Fibroblast of lung (primary cell): ENCODE measurements around the gene CANX. TPM values are rescaled to one million over a fixed set of nuclear protein-coding genes. Genes with fewer than 3 reads are reported as not detected.

Experiments used
- DNase-seq, 2 donors: peaks; one replicate each; pipeline versions ENCODE4 v3.0.0 to v3.0.0-alpha.2; 2010; ENCODE audit warnings: low read depth in 2 of 2
- H2AFZ ChIP-seq: 2 replicates; pipeline ENCODE4 v1.5.1; 2012; ENCODE audit warnings: low read length, control low read depth, inconsistent platforms
- H3K27ac ChIP-seq: 2 replicates; pipeline ENCODE4 v1.5.1; 2011; ENCODE audit warnings: low read length, control low read depth; ENCODE audit not compliant: insufficient read depth
- H3K27me3 ChIP-seq: 2 replicates; pipeline ENCODE4 v1.5.1; 2011; ENCODE audit warnings: mild to moderate bottlenecking, low read length; ENCODE audit not compliant: control insufficient read depth, insufficient read depth
- H3K36me3 ChIP-seq: 2 replicates; pipeline ENCODE4 v1.5.1; 2011; ENCODE audit warnings: low read length; ENCODE audit not compliant: control insufficient read depth, insufficient read depth
- H3K4me1 ChIP-seq: 2 replicates; pipeline ENCODE4 v1.5.1; 2011; ENCODE audit warnings: low read length; ENCODE audit not compliant: control insufficient read depth, insufficient read depth; ENCODE audit errors: extremely low read depth
- H3K4me2 ChIP-seq: 2 replicates; pipeline ENCODE4 v1.5.1; 2011; ENCODE audit warnings: low read length, control low read depth; ENCODE audit not compliant: insufficient read depth; ENCODE audit errors: extremely low read depth
- H3K4me3 ChIP-seq, 4 experiments: fragments of 200-600 bp in 1 of 4; sonication (generic) in 1 of 4; replicated peaks in 1 of 4; 2 replicates each; pipeline ENCODE4 v1.5.1; 2011 to 2016; ENCODE audit warnings: low read length in 4 of 4, low read depth in 3 of 4, mild to moderate bottlenecking in 3 of 4, control low read depth in 2 of 4, inconsistent platforms in 1 of 4, mixed read lengths in 1 of 4; ENCODE audit not compliant: insufficient read depth in 1 of 4; ENCODE audit errors: control extremely low read depth in 1 of 4
- H3K79me2 ChIP-seq: 2 replicates; pipeline ENCODE4 v1.5.1; 2012; ENCODE audit warnings: mild to moderate bottlenecking, low read length, inconsistent platforms; ENCODE audit not compliant: control insufficient read depth, insufficient read depth
- H3K9ac ChIP-seq: 2 replicates; pipeline ENCODE4 v1.5.1; 2011; ENCODE audit warnings: mild to moderate bottlenecking, low read length, control low read depth; ENCODE audit not compliant: insufficient read depth
- H3K9me3 ChIP-seq: 2 replicates; pipeline ENCODE4 v1.5.1; 2012; ENCODE audit warnings: low read depth, low read length; ENCODE audit not compliant: control insufficient read depth, insufficient read depth
- H4K20me1 ChIP-seq: 2 replicates; pipeline ENCODE4 v1.5.1; 2011; ENCODE audit warnings: low read length; ENCODE audit not compliant: control insufficient read depth, insufficient read depth; ENCODE audit errors: extremely low read depth
- EZH2 ChIP-seq: IDR thresholded peaks from 2 replicates; pipeline ENCODE4 v1.5.1; 2012; ENCODE audit warnings: low read length, control low read depth, mild to moderate bottlenecking; ENCODE audit errors: missing control alignments
- polyA plus RNA-seq, 2 donors: library from polyadenylated mRNA; depleted of rRNA in 1 of 2; stranded (reverse) in 1 of 2; unstranded in 1 of 2; fragments of >200 nt; gene quantifications; 2 replicates each; pipeline ENCODE4 v1.2.1, GENCODE V29; 2011 to 2012; ENCODE audit warnings: missing spikeins in 1 of 2
- total RNA-seq: library from RNA; depleted of rRNA; stranded (reverse); fragments of >200 nt; gene quantifications from 2 replicates; pipeline ENCODE4 v1.2.1, GENCODE V29; 2014
- TF ChIP-seq, protein P1 (sequence below), 2 donors: IDR thresholded peaks in 1 of 2; conservative IDR thresholded peaks in 1 of 2; 1 replicate in 1 of 2; 2 replicates in 1 of 2; pipeline ENCODE4 v1.5.1; 2011 to 2012; ENCODE audit warnings: low read length in 2 of 2, control low read depth in 1 of 2, inconsistent platforms in 1 of 2, low read depth in 1 of 2, mild to moderate bottlenecking in 1 of 2

CANX gene
- total and polyA plus RNA-seq, 2 donors (not counting 1 experiment from before 2014, with no cell fraction given) = 589 to 722 TPM

DNA sequence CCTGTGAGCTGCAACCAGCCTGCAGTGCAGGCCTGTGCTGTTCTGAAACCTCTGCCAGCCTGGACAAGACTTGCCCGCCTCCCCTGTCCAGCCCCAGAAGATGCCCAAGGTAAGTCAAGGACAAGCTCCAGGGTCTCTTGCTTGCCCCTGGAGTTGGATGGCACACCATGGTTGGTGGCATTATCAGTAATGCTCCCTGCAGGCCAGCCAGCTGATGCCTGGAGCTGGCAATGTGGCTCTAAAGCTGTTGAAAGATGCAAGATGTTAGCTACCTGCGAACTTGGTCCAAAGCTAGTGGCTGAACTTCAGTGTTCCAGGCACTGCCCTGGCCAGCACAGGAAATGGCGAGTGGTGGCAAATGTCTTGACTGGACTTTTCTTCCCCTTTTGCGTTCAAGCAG, 81.1 kb downstream of the CANX start:
- Histone ChIP-seq H3K4me1 (no peaks in the 10 kb centered on the region), H2AFZ (no peak overlapping the region), H3K4me3 (no peak overlapping the region), H3K27me3 (no peaks in the 10 kb centered on the region), H3K9ac (no peak overlapping the region), H4K20me1 (no peaks in the 10 kb centered on the region), H3K79me2 (no peaks in the 10 kb centered on the region), H3K27ac (no peak overlapping the region), H3K4me2 (no peak overlapping the region), H3K9me3 (no peaks in the 10 kb centered on the region), H3K36me3 (peaks cover 5% of the 10 kb centered on the region)
- TF ChIP-seq, protein P1, sequence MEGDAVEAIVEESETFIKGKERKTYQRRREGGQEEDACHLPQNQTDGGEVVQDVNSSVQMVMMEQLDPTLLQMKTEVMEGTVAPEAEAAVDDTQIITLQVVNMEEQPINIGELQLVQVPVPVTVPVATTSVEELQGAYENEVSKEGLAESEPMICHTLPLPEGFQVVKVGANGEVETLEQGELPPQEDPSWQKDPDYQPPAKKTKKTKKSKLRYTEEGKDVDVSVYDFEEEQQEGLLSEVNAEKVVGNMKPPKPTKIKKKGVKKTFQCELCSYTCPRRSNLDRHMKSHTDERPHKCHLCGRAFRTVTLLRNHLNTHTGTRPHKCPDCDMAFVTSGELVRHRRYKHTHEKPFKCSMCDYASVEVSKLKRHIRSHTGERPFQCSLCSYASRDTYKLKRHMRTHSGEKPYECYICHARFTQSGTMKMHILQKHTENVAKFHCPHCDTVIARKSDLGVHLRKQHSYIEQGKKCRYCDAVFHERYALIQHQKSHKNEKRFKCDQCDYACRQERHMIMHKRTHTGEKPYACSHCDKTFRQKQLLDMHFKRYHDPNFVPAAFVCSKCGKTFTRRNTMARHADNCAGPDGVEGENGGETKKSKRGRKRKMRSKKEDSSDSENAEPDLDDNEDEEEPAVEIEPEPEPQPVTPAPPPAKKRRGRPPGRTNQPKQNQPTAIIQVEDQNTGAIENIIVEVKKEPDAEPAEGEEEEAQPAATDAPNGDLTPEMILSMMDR (conservative IDR thresholded peaks at IDR 0.05 in 1 of 2, IDR thresholded peaks at IDR 0.05 in 1 of 2; ENCODE audit: low read depth in 1 of 2, low read length in 2 of 2) = no peak
- no peak for TF ChIP-seq EZH2
- no peak for DNase-seq

DNA sequence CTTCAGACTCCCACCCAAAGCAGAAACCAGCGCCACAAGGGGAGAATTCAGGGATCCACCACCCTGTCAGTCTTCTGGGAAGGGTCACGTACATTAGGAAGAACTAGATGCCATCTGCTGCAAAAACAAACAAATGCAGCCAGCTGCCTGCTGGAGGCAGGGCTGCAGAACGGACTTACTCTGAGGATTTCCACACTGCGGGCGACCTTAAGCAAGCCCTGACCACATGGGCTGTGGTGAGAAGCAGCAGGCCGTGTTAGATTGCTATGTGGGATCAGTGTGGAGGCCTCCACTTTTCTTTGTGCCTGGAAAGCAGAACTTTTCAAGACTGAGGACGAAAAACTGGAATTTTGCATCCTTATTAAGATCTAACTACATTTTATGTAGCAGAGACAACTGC, 81.6 kb downstream of the CANX start:
- Histone ChIP-seq H3K27me3 (no peaks in the 10 kb centered on the region), H3K4me1 (no peaks in the 10 kb centered on the region), H3K9ac (no peak overlapping the region), H4K20me1 (no peaks in the 10 kb centered on the region), H3K79me2 (no peaks in the 10 kb centered on the region), H3K27ac (no peak overlapping the region), H3K4me2 (no peak overlapping the region), H2AFZ (no peak overlapping the region), H3K4me3 (no peak overlapping the region), H3K36me3 (peaks cover 5% of the 10 kb centered on the region), H3K9me3 (no peaks in the 10 kb centered on the region)
- peak in 1 of 2 donors; percentile 27 for DNase-seq
- TF ChIP-seq, protein P1 (conservative IDR thresholded peaks at IDR 0.05 in 1 of 2, IDR thresholded peaks at IDR 0.05 in 1 of 2; ENCODE audit: low read depth in 1 of 2, low read length in 2 of 2) = no peak
- no peak for TF ChIP-seq EZH2

Other genes with a start within 250 kb of the CANX start
- 77.8 and 78.3 TPM in 2 replicates for gene RUFY1, start 148.4 kb upstream of the CANX start, total RNA-seq
- 32.2 and 32.8 TPM in 2 replicates for gene RUFY1, start 148.4 kb upstream of the CANX start, polyA plus RNA-seq
- gene HNRNPH1, start 75.3 kb upstream of the CANX start, total RNA-seq = 630 and 689 TPM in 2 replicates
- 214 and 285 TPM in 2 replicates for gene HNRNPH1, start 75.3 kb upstream of the CANX start, polyA plus RNA-seq
- not detected in 2 replicates for gene CBY3, start 17.9 kb upstream of the CANX start, total RNA-seq
- not detected in 2 replicates for gene CBY3, start 17.9 kb upstream of the CANX start, polyA plus RNA-seq
- 5.1 and 6.4 TPM in 2 replicates for gene MAML1, start 33.9 kb downstream of the CANX start, total RNA-seq
- 7.3 and 7.5 TPM in 2 replicates for gene MAML1, start 33.9 kb downstream of the CANX start, polyA plus RNA-seq
- gene LTC4S, start 95.0 kb downstream of the CANX start, total RNA-seq = 0.83 and 4.1 TPM in 2 replicates
- gene LTC4S, start 95.0 kb downstream of the CANX start, polyA plus RNA-seq = 0.32 and 0.78 TPM in 2 replicates
- gene MGAT4B, start 107.9 kb downstream of the CANX start, total RNA-seq = 116 and 157 TPM in 2 replicates
- 172 and 175 TPM in 2 replicates for gene MGAT4B, start 107.9 kb downstream of the CANX start, polyA plus RNA-seq
- 1,096 and 1,894 TPM in 2 replicates for gene SQSTM1, start 121.9 kb downstream of the CANX start, total RNA-seq
- 212 and 310 TPM in 2 replicates for gene SQSTM1, start 121.9 kb downstream of the CANX start, polyA plus RNA-seq
- gene MRNIP, start 159.8 kb downstream of the CANX start, total RNA-seq = 15.4 and 21.0 TPM in 2 replicates
- gene MRNIP, start 159.8 kb downstream of the CANX start, polyA plus RNA-seq = 8.2 and 8.6 TPM in 2 replicates
- gene TBC1D9B, start 208.9 kb downstream of the CANX start, total RNA-seq = 47.0 and 48.7 TPM in 2 replicates
- 50.4 and 52.7 TPM in 2 replicates for gene TBC1D9B, start 208.9 kb downstream of the CANX start, polyA plus RNA-seq